HG02884 (cell line): ENCODE results near the gene CABP7.

Experiments
- ATAC-seq: cut with Tn5 transposase; IDR thresholded peaks from one replicate; pipeline ENCODE4 v1.9.1; 2021; ENCODE audit warnings: mild to moderate bottlenecking, moderate library complexity; ENCODE audit not compliant: unreplicated experiment

Gene CABP7

GRCh38 chr22:29722587-29722986, 2.8 kb downstream of the CABP7 start:
- ATAC-seq: no peak

GRCh38 chr22:29723766-29724165, 4.0 kb downstream of the CABP7 start:
- no peak for ATAC-seq

- ATAC-seq: no peak
These were observed 5.0 kb downstream of the CABP7 start for GRCh38 chr22:29724843-29725242.

GRCh38 chr22:29726106-29726505, 6.3 kb downstream of the CABP7 start:
- ATAC-seq: no peak

DNA sequence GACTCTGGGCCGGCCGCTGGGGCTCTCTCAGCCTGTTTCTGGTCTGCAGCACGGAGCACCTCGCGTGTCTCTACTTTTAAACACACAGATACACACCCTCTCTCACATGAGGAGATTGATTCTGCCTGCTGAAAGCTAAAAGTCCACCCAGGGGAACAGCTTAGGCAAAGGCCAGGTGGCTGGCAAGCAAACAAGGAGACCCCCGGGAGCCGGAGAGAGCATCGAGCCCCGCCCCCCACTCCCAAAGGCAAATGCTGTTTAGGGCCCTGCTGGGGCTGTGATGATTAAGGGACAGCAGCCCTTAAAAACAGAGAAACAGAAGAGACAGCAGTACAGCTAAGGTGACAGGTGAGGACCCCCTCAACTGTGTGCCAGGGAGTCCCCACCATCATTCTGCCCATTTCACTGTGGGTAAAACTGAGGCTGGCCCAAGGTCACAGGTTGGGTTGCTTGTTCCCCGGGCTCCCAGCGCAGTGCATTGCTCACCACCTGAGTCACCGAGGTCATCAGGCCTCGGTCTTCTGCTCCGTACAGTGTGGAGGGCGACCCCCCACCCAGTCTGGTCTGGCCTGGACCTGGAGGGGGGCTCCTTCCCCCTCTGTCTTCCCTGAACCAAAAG, 6.8 kb downstream of the CABP7 start:
- no peak for ATAC-seq

GRCh38 chr22:29727131-29727523, 7.3 kb downstream of the CABP7 start:
- ATAC-seq: no peak

DNA sequence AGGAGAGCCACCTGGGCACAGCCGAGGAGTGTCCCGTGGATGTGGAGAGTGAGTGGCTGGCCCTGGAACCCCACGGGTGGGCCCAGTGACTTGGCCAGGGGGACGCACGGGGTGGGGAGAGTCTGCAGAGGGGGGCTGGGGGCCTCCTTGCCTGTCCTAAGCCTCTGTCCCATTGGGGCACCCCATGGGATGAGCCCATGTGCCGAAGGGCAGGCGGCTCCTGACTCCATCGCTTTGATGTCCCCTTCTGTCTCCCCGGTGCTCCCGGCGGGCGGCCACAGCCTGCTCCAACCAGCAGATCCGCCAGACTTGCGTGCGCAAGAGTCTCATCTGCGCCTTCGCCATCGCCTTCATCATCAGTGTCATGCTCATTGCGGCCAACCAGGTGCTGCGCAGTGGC, 9.4 kb downstream of the CABP7 start:
- no peak for ATAC-seq

GRCh38 chr22:29731058-29731850, 11.5 kb downstream of the CABP7 start:
- ATAC-seq: no peak

DNA sequence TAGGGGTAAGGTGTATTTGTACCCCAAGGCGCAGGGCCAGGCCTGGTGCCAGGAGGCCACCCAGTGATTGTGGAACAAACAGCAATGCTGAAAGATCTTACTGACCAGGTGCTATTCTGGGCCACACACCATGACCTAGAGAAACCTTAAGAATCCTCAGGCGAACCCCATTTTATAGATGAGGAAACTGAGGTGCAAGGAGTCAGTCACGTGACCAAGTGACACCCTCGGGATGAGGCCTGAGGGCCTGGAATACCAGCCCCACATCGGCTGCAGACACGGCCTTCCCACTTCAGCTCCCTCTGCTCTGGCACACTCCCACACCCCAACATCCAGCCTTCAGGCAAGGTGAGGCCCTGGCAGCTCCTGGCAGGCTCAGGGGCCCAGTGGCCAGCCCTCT, 13.1 kb downstream of the CABP7 start:
- no peak for ATAC-seq

GRCh38 chr22:29733362-29734201, 13.8 kb downstream of the CABP7 start:
- no peak for ATAC-seq

GRCh38 chr22:29734406-29734805, 14.6 kb downstream of the CABP7 start:
- no peak for ATAC-seq

DNA sequence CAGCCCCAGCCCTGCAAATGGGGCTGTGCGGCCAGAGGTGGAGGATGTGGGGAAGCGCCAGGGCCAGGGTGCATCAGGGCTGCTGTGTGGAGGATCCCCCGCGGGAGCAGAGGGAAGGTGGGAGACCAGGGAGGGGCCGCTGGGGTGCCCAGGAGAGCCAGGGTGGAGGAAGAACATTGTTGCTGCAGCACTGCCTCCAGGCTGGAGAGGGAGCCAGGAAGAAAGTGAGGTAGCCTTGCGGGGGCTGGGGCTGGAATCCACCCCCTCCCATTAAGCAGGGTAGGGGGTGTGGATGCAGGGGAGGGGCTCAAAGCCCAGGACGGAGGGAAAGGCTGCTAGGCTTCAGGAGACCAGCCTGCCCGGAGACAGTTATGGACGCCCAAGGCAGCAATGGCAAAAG, 15.0 kb downstream of the CABP7 start:
- ATAC-seq: no peak

GRCh38 chr22:29735416-29735815, 15.6 kb downstream of the CABP7 start:
- ATAC-seq: no peak

- no peak for ATAC-seq
These were observed 17.7 kb downstream of the CABP7 start for GRCh38 chr22:29737251-29738117.

DNA sequence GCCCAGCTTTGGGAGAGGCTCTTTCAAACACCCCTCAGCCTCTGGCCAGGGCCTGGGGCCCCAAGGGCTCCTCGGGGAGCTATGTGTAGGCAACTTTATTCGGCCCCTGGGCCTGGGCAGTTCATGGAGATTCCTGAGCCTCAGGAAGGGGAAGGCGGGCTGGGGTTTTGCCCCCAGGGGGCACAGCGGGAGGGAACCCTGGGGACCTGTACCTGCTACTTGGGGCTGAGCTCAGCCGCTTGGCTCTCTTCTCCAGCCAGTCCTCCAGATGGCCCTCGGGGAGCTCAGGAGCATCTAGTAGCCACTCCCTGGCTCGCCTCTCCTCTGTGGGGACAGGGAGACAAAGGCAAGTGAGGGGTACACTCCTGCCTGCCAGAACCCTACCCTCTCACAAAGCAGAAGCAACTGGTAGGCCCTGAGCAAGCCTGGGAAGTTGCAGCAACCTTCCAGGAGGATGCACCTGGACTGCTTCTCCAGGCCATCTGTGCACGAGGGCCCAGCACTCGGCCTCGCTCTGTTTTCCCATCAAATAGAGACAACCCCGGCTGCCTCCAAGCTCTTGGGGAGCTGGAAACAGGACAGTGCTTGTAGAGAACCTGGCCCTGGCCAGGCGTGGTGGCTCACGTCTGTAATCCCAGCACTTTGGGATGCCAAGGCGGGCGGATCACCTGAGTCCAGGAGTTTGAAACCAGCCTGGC, 18.5 kb downstream of the CABP7 start:
- ATAC-seq: no peak

- ATAC-seq: no peak
These were observed 19.6 kb downstream of the CABP7 start for GRCh38 chr22:29739346-29739875.

DNA sequence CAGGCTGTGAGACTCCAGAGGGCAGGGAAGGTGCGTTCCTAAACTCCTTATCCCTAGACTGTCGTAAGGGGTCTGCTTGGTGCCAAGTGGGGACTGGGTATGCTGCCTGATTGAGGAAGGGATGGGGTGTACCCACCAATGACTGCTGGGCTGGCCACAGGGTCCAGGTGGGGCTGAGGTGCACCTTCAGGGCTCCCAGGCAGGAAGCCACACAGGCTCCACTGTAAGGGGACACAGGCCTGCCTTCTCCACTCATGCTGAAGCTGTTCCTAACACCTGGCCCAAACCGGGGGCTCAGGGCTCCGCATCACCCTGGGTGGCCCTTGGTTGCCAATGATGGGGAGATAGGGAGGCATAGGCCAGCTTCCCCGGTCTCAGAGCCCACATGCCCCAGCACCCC, 20.4 kb downstream of the CABP7 start:
- ATAC-seq: no peak

- ATAC-seq: no peak
These were observed 22.1 kb downstream of the CABP7 start for GRCh38 chr22:29741926-29742325.

DNA sequence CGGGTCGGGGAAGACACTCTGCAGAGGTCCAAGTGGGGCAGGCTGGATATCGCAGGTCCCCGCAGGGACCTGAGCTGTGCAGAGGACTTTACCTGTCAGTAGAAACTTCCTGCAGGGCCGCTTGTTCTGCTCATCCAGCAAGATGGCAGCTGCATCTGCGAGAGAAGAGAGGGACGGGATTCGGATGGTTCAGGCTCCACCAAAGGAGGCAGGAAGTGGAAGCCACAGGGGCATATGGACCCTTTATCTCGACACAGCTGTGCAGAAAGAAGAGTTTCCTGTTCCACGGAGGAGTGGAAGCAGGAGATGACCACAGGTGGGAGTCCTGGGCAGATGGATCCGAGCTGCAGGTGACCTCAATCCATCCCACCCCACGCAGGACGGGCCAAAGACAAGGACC, 22.5 kb downstream of the CABP7 start:
- no peak for ATAC-seq

DNA sequence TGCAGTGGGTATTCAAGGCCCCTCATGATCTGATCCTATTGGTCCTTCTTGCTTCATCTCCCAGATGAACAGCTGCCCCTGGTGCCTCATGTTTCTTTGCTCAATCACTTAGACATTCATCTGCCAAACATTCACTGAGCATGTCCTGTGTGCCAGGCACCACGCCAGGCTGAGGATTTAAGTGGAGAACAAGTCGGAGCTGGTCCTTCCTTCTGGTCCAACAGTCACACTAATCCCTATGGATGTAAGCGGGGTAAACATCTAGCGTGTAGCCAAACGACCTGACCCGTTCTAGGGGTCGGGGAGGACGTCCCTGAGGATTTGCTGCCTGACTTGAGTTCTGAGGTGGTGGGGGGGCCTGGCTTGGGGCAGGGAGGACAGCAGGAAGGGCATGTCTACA, 25.1 kb downstream of the CABP7 start:
- ATAC-seq: no peak
